ENCODE measurements around the gene SKAP1. TPM values are rescaled to one million over a fixed set of nuclear protein-coding genes. Genes with fewer than 3 reads are reported as not detected.

Gene SKAP1
- total RNA-seq, 1 donor from 2014 or later, result not detected

- DNase-seq, result no peak
- Mint-ChIP-seq H3K27me3 (ENCODE audit: unreplicated experiment) (no peaks in the 10 kb centered on the region), H3K4me3 (ENCODE audit: unreplicated experiment) (no peak overlapping the region), H3K27ac (ENCODE audit: unreplicated experiment) (no peak overlapping the region), H3K36me3 (ENCODE audit: unreplicated experiment) (no peaks in the 10 kb centered on the region), H3K9me3 (ENCODE audit: unreplicated experiment) (no peaks in the 10 kb centered on the region), H3K4me1 (ENCODE audit: low read depth, unreplicated experiment) (no peaks in the 10 kb centered on the region)
- TF ChIP-seq CTCF (IDR thresholded peaks at IDR 0.05; ENCODE audit: partially characterized antibody, unreplicated experiment), result no peak
These were observed 144.4 kb downstream of the SKAP1 start for GRCh38 chr17:48285614-48286013.

- no peak for DNase-seq
- no peak for TF ChIP-seq CTCF (IDR thresholded peaks at IDR 0.05; ENCODE audit: partially characterized antibody, unreplicated experiment)
- Mint-ChIP-seq H3K4me3 (ENCODE audit: unreplicated experiment) (no peak overlapping the region), H3K9me3 (ENCODE audit: unreplicated experiment) (no peaks in the 10 kb centered on the region), H3K27me3 (ENCODE audit: unreplicated experiment) (no peaks in the 10 kb centered on the region), H3K27ac (ENCODE audit: unreplicated experiment) (no peak overlapping the region), H3K4me1 (ENCODE audit: low read depth, unreplicated experiment) (peaks cover 2% of the 10 kb centered on the region), H3K36me3 (ENCODE audit: unreplicated experiment) (no peaks in the 10 kb centered on the region)
These were observed 146.1 kb downstream of the SKAP1 start for GRCh38 chr17:48283907-48284306.

- H3K4me3 Mint-ChIP-seq (ENCODE audit: unreplicated experiment), result no peak overlapping the region
- peaks cover 2% of the 10 kb centered on the region for H3K4me1 Mint-ChIP-seq (ENCODE audit: low read depth, unreplicated experiment)
- no peak for DNase-seq
- no peaks in the 10 kb centered on the region for H3K27me3 Mint-ChIP-seq (ENCODE audit: unreplicated experiment)
- TF ChIP-seq CTCF (IDR thresholded peaks at IDR 0.05; ENCODE audit: partially characterized antibody, unreplicated experiment), result no peak
- no peaks in the 10 kb centered on the region for H3K36me3 Mint-ChIP-seq (ENCODE audit: unreplicated experiment)
- H3K27ac Mint-ChIP-seq (ENCODE audit: unreplicated experiment), result no peak overlapping the region
- H3K9me3 Mint-ChIP-seq (ENCODE audit: unreplicated experiment), result peaks cover 1% of the 10 kb centered on the region
These were observed 146.6 kb downstream of the SKAP1 start for GRCh38 chr17:48283411-48283810.

- no peaks in the 10 kb centered on the region for H3K36me3 Mint-ChIP-seq (ENCODE audit: unreplicated experiment)
- peaks cover 2% of the 10 kb centered on the region for H3K9me3 Mint-ChIP-seq (ENCODE audit: unreplicated experiment)
- DNase-seq, result no peak
- no peaks in the 10 kb centered on the region for H3K27me3 Mint-ChIP-seq (ENCODE audit: unreplicated experiment)
- peaks cover 2% of the 10 kb centered on the region for H3K4me1 Mint-ChIP-seq (ENCODE audit: low read depth, unreplicated experiment)
- no peak overlapping the region for H3K4me3 Mint-ChIP-seq (ENCODE audit: unreplicated experiment)
- TF ChIP-seq CTCF (IDR thresholded peaks at IDR 0.05; ENCODE audit: partially characterized antibody, unreplicated experiment), result no peak
- H3K27ac Mint-ChIP-seq (ENCODE audit: unreplicated experiment), result no peak overlapping the region
These were observed 147.7 kb downstream of the SKAP1 start for GRCh38 chr17:48282303-48282702.

- Mint-ChIP-seq H3K27me3 (ENCODE audit: unreplicated experiment) (peaks cover 4% of the 10 kb centered on the region), H3K4me3 (ENCODE audit: unreplicated experiment) (no peak overlapping the region), H3K27ac (ENCODE audit: unreplicated experiment) (no peak overlapping the region), H3K36me3 (ENCODE audit: unreplicated experiment) (no peaks in the 10 kb centered on the region), H3K9me3 (ENCODE audit: unreplicated experiment) (peaks cover 2% of the 10 kb centered on the region), H3K4me1 (ENCODE audit: low read depth, unreplicated experiment) (peaks cover 2% of the 10 kb centered on the region)
- DNase-seq, result no peak
- no peak for TF ChIP-seq CTCF (IDR thresholded peaks at IDR 0.05; ENCODE audit: partially characterized antibody, unreplicated experiment)
These were observed 151.1 kb downstream of the SKAP1 start for GRCh38 chr17:48278760-48279491.
